SKM-1 treated with dmso at 0.1 percent for 144 hours (cell line): Measurements from ENCODE around the gene DEFB116.
"Not testable (repeated sequence)": the region's sequence is repeated elsewhere in the genome, so short reads cannot be mapped to it uniquely, and the experiment has no call there.

Experiments
- DNase-seq: peaks from one replicate; lab custom pipeline; 2025; ENCODE audit not compliant: unreplicated experiment; lab: John Stamatoyannopoulos, UW

DEFB116 gene, protein sequence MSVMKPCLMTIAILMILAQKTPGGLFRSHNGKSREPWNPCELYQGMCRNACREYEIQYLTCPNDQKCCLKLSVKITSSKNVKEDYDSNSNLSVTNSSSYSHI

DNA sequence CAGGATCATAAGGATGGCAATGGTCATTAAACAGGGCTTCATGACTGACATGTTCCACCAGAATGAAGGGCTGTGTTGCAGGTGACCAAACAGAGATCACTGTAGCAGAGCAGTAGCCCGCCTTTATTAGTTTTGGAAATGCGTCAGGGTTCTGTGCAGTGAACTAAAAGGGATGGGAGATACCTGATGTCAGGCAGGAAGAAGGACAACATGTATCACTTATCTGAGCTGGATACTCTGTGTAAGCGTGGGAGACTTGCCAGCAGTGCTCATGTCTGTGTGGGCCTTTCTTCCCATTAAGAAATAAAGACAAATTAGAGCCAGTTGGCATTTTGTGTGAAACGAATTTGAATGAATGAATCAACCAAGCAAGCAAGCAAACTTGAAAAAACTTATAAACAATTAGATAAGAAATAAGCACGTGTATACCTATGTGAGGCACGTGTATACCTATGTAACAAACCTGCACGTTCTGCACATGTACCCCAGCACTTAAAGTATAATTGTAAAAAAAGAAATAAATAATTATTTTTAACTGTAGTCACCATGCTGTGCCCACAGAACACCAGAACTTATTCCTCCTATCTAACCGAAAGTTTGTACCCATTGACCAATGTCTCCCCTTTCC is at the start of gene DEFB116:
Gene DEFB116 (minus strand): TSS at position 51 of the 628 bp plus-strand sequence. CDS start 0 bp downstream, at position 51.
- DNase-seq = no peak

DNA sequence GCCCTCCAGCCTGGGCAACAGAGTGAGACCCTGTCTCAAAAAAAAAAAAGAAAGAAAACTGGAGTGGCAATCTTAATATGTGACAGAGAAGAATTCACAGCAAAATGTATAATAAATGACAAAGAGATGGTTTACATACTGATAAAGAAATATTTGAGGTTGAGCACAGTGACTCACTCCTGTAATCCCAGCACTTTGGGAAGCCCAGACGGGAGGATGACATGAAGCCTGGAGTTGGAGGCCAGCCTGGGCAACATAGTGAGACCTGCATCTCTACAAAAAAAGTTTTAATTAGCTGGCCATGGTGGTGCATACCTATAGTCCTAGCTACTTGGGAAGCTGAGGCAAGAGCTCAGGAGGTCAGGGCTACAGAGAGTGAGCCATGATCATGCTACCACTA is 47.6 kb upstream of the DEFB116 start:
- no peak for DNase-seq

DNA sequence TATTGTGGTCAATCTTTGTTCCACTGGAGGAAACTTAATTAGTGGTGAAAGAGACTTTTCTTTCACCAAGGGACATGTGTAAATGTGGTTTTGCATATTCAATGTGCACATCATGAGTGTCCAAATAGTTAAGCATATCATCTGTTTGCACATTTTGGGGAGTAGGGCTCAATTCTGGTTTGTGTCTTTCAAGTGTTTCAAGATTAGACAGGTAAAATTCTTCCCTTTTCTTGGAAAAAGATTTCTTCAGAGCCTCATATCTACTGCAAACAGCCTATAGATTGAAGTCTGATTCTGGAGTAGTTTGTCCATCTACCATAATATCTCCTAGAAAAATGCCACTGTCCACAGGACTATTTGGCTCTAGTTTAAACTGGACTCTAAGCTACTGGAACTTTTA is 33.1 kb upstream of the DEFB116 start:
- no peak for DNase-seq

DNA sequence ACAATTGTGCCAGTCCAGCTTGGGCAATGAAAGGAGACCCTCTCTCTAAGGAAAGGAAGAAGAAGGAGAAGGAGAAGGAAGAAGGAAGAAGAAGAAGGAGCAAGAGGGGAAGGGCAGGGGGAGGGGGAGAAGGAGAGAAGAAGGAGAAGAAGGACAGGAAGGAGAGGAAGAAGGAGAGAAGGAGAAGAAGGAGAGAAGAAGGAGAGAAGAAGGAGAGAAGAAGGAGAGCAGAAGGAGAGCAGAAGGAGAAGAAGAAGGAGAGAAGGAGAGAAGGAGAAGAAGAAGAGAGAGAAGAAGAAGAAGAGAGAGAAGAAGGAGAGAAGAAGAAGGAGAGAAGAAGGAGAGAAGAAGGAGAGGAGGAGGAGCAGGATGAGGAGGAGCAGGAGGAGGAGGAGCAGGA is 22.5 kb upstream of the DEFB116 start:
- no peak for DNase-seq

DNA sequence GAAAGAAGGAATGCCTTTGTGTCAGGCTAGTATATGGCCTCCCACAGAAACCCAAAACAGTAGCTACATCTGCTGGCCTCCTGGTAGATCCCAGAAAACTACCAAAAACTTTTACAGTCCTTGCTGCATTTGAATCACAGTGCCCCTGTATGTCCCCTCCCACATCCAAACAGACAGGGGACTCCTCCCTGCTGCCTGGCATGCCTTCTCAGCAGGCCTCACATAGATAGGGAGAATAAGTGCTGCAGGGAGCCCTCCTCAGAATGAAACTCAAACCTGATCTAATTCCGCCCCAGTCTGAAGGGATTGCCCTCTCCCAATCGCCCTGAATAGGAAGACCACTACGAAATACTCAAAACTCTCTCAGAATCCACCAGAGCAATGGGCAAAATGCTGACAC is 14.1 kb upstream of the DEFB116 start:
- no peak for DNase-seq

DNA sequence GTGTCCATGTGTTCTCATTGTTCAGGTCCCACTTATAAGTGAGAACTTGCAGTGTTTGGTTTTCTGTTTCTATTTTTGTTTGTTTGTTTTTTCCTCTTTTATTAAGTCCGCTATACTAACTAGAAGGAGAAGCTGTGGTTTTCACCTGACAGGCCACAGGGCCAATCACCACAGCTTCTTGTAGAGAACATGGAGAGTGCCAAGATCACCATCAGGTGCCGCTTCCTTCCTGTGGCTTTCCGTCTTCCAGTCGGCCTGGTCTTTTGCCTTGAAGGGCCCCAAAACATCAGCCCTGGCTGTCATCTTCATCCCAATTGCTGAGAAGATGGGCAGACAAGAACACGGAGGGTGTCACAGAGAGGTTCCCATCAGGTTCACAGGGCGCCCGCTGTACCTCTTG is 23.4 kb downstream of the DEFB116 start:
- not testable (repeated sequence) for DNase-seq

DNA sequence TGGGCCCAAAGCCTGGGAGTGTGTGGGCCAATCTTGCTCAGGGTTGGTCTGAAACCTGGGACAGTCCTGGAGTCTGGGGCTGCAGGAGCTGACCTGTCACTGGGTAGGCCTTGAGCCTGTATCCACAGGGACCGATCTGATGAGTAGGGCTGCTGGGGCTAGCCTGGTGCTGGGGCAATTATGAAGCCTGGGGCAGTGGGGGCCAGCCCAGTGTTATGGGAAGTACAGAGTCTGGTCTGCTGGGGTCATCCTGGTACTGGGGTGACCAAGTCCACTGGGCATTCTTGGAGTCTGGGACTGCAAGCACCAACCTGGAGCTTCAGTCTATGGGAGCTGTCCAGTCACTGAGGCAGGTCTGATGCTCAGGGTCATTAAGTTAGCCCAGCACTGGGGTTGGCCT is 30.2 kb downstream of the DEFB116 start:
- DNase-seq = no peak

DNA sequence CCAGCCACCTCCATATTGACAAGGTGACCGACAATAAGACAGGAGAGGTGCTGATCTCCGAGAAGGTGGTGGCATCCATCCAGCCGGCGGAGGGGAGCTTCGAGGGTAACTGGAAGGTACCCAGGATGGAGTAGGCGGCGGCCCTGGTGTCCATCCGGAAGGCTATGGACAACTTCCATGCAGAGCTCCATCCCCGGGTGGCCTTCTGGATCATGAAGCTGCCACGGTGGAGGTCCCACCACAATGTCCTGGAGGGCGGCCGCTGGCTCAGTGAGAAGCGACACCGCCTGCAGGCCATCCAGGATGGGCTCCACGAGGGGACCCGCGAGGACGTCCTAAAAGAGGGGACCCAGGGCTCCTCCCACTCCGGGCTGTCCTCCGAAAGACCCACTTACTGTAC is 33.9 kb downstream of the DEFB116 start:
- DNase-seq = no peak

DNA sequence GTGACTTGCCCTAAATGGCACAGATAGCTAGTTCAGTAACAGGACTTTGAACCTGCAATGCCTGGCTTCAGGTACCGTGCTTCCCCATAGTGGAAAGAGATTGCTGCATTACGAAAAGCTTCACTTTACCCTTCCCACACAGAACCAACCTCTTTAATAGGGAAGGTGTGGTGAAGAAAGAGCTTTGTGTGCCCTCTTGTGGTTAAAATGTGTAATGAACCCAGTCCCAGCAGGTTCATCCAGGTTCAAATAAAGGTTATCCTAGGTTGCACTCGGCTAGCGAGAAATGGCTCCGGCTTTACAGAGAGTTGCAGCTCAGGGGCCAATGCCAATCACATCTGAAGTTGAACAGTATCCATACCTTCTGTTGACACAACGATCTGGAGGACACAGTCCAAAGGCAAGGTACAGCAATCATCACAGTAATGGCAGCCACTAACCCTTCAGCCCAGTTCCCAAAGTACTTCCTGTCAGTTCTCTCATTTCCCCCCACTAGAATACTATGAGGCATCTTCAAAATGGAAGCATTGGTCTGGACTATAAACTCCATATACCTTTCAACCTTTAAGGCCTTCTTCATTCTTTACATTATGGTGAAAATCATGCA is 48.0 kb downstream of the DEFB116 start:
- DNase-seq = peak; percentile 10

DNA sequence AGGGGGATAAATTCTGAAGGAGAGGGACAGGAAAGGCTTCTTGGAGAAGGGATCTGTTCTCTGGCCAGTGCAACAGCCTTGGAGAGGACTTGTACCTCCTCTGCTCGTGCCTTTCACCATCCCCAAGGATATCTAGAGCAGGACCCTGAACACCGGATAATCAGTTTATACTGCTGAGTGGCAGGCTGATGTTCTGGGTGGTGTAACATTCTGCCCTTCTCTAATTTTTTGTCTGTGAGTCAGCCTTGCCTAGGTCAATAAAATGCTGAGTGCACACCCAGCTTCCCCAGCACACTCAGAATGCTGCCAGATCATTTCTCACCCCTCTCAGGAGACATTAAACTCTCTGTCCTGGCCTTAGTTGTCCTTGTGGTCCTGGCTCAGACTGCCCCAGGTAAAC is 51.0 kb downstream of the DEFB116 start, which contains the start of gene DEFB115:
Gene DEFB115 (plus strand): TSS at position 301 of the 400 bp plus-strand sequence. CDS start 0 bp downstream, at position 301.
- no peak for DNase-seq

DNA sequence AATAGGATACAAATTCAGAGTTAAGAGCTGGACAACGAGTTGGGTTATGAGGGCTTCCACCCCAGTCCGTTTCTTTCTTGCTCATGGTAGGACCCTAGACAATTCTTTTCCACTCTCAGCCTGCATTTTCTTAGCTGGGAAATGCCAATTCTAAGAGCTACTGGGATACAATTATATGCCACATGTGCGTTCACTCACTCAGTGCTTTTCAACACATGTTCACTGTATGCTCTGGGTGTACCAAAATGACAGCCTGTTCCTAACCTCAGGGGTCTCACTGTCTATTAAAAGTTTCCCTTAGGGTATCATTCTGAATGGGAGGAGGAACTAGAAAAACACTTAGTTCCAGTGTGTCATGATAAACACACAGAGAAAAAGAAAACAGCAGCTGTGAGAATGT is 51.4 kb downstream of the DEFB116 start:
- no peak for DNase-seq
